CD14-positive monocyte (primary cell): ENCODE measurements around the gene UBAP2L. TPM values are rescaled to one million over a fixed set of nuclear protein-coding genes. Genes with fewer than 3 reads are reported as not detected.

ENCODE experiments used
- DNase-seq, 3 donors: peaks; one replicate each; pipeline ENCODE4 v3.0.0-alpha.2; 2011 to 2022
- H2AFZ ChIP-seq: 2 replicates; pipeline ENCODE4 v1.6.0; 2012; ENCODE audit warnings: mild to moderate bottlenecking, low read depth, low read length, inconsistent platforms; ENCODE audit not compliant: insufficient read depth, poor library complexity, severe bottlenecking
- H3K27ac ChIP-seq, 2 donors: 1 replicate in 1 of 2; 2 replicates in 1 of 2; pipeline ENCODE4 v1.5.1; 2012 to 2013; ENCODE audit warnings: low read length in 2 of 2, control low read depth in 1 of 2, inconsistent platforms in 1 of 2, low read depth in 1 of 2, mild to moderate bottlenecking in 1 of 2
- H3K27me3 ChIP-seq, 2 donors: one replicate each; pipeline versions ENCODE4 v1.6.0 to v1.6.1; 2011 to 2013; ENCODE audit warnings: low read length in 2 of 2; ENCODE audit not compliant: control insufficient read depth in 2 of 2, insufficient read depth in 2 of 2
- H3K36me3 ChIP-seq, 2 donors: replicated peaks in 1 of 2; 1 replicate in 1 of 2; 2 replicates in 1 of 2; pipeline versions ENCODE4 v1.5.1 to v1.6.1; 2012 to 2013; ENCODE audit warnings: low read length in 2 of 2, control low read depth in 1 of 2, inconsistent platforms in 1 of 2, mild to moderate bottlenecking in 1 of 2; ENCODE audit not compliant: insufficient read depth in 2 of 2, control insufficient read depth in 1 of 2
- H3K4me1 ChIP-seq, 2 donors: 1 replicate in 1 of 2; 2 replicates in 1 of 2; pipeline versions ENCODE4 v1.5.1 to v1.6.1; 2012 to 2013; ENCODE audit warnings: low read length in 2 of 2, control low read depth in 1 of 2, inconsistent platforms in 1 of 2, mild to moderate bottlenecking in 1 of 2, moderate library complexity in 1 of 2; ENCODE audit not compliant: insufficient read depth in 2 of 2, control insufficient read depth in 1 of 2
- H3K4me2 ChIP-seq: replicated peaks from 2 replicates; pipeline ENCODE3; 2012; ENCODE audit warnings: low read length, moderate library complexity, mild to moderate bottlenecking; ENCODE audit not compliant: poor library complexity, severe bottlenecking; ENCODE audit errors: extremely low read depth
- H3K4me3 ChIP-seq, 3 experiments: fragments of 200-600 bp in 1 of 3; sonication (generic) in 1 of 3; replicated peaks in 1 of 3; 1 replicate in 2 of 3; 2 replicates in 1 of 3; pipeline ENCODE4 v1.5.1; 2011 to 2013; ENCODE audit warnings: low read length in 3 of 3, mild to moderate bottlenecking in 3 of 3, control low read depth in 2 of 3, low read depth in 2 of 3, inconsistent platforms in 1 of 3, moderate library complexity in 1 of 3
- H3K79me2 ChIP-seq: 2 replicates; pipeline ENCODE4 v1.6.0; 2012; ENCODE audit warnings: mild to moderate bottlenecking, control low read depth, inconsistent platforms, low read length, moderate library complexity; ENCODE audit not compliant: insufficient read depth
- H3K9ac ChIP-seq: 2 replicates; pipeline ENCODE4 v1.6.0; 2017; ENCODE audit warnings: low read length, mild to moderate bottlenecking; ENCODE audit not compliant: insufficient read depth, poor library complexity, severe bottlenecking
- H3K9me3 ChIP-seq, 2 donors: replicated peaks in 1 of 2; 1 replicate in 1 of 2; 2 replicates in 1 of 2; pipeline versions ENCODE4 v1.5.1 to v1.6.1; 2012 to 2013; ENCODE audit warnings: low read length in 2 of 2, control low read depth in 1 of 2; ENCODE audit not compliant: control insufficient read depth in 1 of 2, insufficient read depth in 1 of 2
- H4K20me1 ChIP-seq: 2 replicates; pipeline ENCODE4 v1.6.0; 2012; ENCODE audit warnings: mild to moderate bottlenecking, low read length, control low read depth, moderate library complexity; ENCODE audit not compliant: insufficient read depth
- H3K27ac Mint-ChIP-seq, 7 donors: one replicate each; pipeline ENCODE4 v1.8.0; 2020; ENCODE audit warnings: mild to moderate bottlenecking in 7 of 7, mixed read lengths in 7 of 7, moderate library complexity in 6 of 7, inconsistent platforms in 2 of 7
- H3K27me3 Mint-ChIP-seq, 3 donors: one replicate each; pipeline ENCODE4 v1.8.0; 2021 to 2022; ENCODE audit warnings: low read depth in 3 of 3, mild to moderate bottlenecking in 3 of 3, mixed read lengths in 3 of 3, moderate library complexity in 3 of 3, inconsistent platforms in 1 of 3
- H3K36me3 Mint-ChIP-seq, 2 donors: one replicate each; pipeline ENCODE4 v1.8.0; 2020; ENCODE audit warnings: mixed read lengths in 2 of 2, inconsistent platforms in 1 of 2, mild to moderate bottlenecking in 1 of 2
- H3K4me1 Mint-ChIP-seq: one replicate; pipeline ENCODE4 v1.8.0; 2020; ENCODE audit warnings: mild to moderate bottlenecking, mixed read lengths
- H3K4me3 Mint-ChIP-seq, 2 donors: one replicate each; pipeline ENCODE4 v1.8.0; 2020; ENCODE audit warnings: mild to moderate bottlenecking in 2 of 2, mixed read lengths in 2 of 2, moderate library complexity in 1 of 2
- H3K9me3 Mint-ChIP-seq, 7 donors: one replicate each; pipeline ENCODE4 v1.8.0; 2020 to 2022; ENCODE audit warnings: mixed read lengths in 7 of 7, mild to moderate bottlenecking in 6 of 7, moderate library complexity in 6 of 7, inconsistent platforms in 2 of 7
- CTCF ChIP-seq: fragments of 200-600 bp; IDR thresholded peaks from one replicate; pipeline ENCODE4 v1.8.0; 2022; ENCODE audit warnings: antibody characterized with exemption, mild to moderate bottlenecking
- WGBS: methylation state at CpG from one replicate; pipeline ENCODE4 v1.1.5; 2013; ENCODE audit warnings: missing lambda C conversion rate; ENCODE audit not compliant: insufficient coverage; 5-methylcytosine and 5-hydroxymethylcytosine counted together
- intact Hi-C, 2 donors: fragments of 100-400 bp; cut with micrococcal nuclease; formaldehyde crosslinking; loops; one replicate each; pipeline versions ENCODE4 v1.15.0 to v1.15.1; 2023
- polyA plus RNA-seq, 3 donors: library from polyadenylated mRNA; depleted of rRNA in 1 of 3; unstranded in 2 of 3; stranded (reverse) in 1 of 3; fragments of 300-500 nt in 2 of 3; fragments of >200 nt in 1 of 3; fragmentation: Illumina TruSeq in 2 of 3; gene quantifications; 1 replicate in 2 of 3; 2 replicates in 1 of 3; pipeline ENCODE4 v1.2.3, GENCODE V29; 2012 to 2021

UBAP2L gene
- polyA plus RNA-seq, 3 donors = 40.1 to 200 (median 46.8) TPM

- H3K27ac ChIP-seq = no peak within 1 kb of the TSS
- Mint-ChIP-seq H3K4me1 (peaks cover 42% of the 10 kb centered on the region), H3K4me3 (peak within 1 kb of the TSS in 1 of 2 donors; percentile 8), H3K9me3 (no peaks in the 10 kb centered on the region), H3K36me3 (no peaks in the 10 kb centered on the region), H3K27ac (peak within 1 kb of the TSS; percentile 31 to 75 (median 51)), H3K27me3 (peaks cover 0 to 3% (median 2%) of the 10 kb centered on the region in 3 donors)
- H3K9me3 ChIP-seq = no peaks in the 10 kb centered on the region
- WGBS = no CpG with 5 or more reads among the region's 1 CpG
- no peak within 1 kb of the TSS for H2AFZ ChIP-seq
- peak within 1 kb of the TSS; percentile 6 for H3K4me2 ChIP-seq
- no peaks in the 10 kb centered on the region for H3K36me3 ChIP-seq
- peak within 1 kb of the TSS in 1 of 3 experiments; percentile 6 for H3K4me3 ChIP-seq
- no peaks in the 10 kb centered on the region for H3K79me2 ChIP-seq
- peak in 2 of 3 donors; percentile 26 to 45 for DNase-seq
- no peaks in the 10 kb centered on the region for H4K20me1 ChIP-seq
- peaks cover 26 to 35% of the 10 kb centered on the region in 2 donors for H3K4me1 ChIP-seq
- H3K27me3 ChIP-seq = no peaks in the 10 kb centered on the region
- no peak for TF ChIP-seq CTCF
- peak within 1 kb of the TSS; percentile 9 for H3K9ac ChIP-seq
- intact Hi-C loops = no loop called here
These were observed 28.7 kb upstream of the UBAP2L start, which contains the start of gene TPM3 for GRCh38 chr1:154191990-154192461. TSS of gene TPM3 (minus strand) at chr1:154192100. CDS start at chr1:154192018, 82 bp downstream.

GRCh38 chr1:154192476-154192875 lies 28.3 kb upstream of the UBAP2L start:
- H3K4me3 ChIP-seq = peak overlapping the region in 1 of 3 experiments; percentile 6
- H3K27ac Mint-ChIP-seq = peak overlapping the region in 6 of 7 donors; percentile 11 to 75 (median 38)
- H3K9me3 ChIP-seq = no peaks in the 10 kb centered on the region
- no peak overlapping the region for H3K27ac ChIP-seq
- H3K4me1 ChIP-seq = peaks cover 26 to 35% of the 10 kb centered on the region in 2 donors
- H3K27me3 Mint-ChIP-seq = peaks cover 0 to 2% (median 2%) of the 10 kb centered on the region in 3 donors
- no peaks in the 10 kb centered on the region for H3K27me3 ChIP-seq
- no peaks in the 10 kb centered on the region for H3K36me3 Mint-ChIP-seq
- H3K4me1 Mint-ChIP-seq = peaks cover 42% of the 10 kb centered on the region
- intact Hi-C loops = no loop called here
- H3K9me3 Mint-ChIP-seq = no peaks in the 10 kb centered on the region
- H2AFZ ChIP-seq = no peak overlapping the region
- no peak overlapping the region for H3K9ac ChIP-seq
- H3K4me2 ChIP-seq = peak overlapping the region; percentile 6
- no peaks in the 10 kb centered on the region for H3K79me2 ChIP-seq
- DNase-seq = no peak
- no peak for TF ChIP-seq CTCF
- no CpG with 5 or more reads among the region's 3 CpGs for WGBS
- H4K20me1 ChIP-seq = no peaks in the 10 kb centered on the region
- no peaks in the 10 kb centered on the region for H3K36me3 ChIP-seq
- H3K4me3 Mint-ChIP-seq = no peak overlapping the region
